Measurements from ENCODE around the gene BICC1. TPM values are rescaled to one million over a fixed set of nuclear protein-coding genes. Genes with fewer than 3 reads are reported as not detected.

Gene BICC1, protein sequence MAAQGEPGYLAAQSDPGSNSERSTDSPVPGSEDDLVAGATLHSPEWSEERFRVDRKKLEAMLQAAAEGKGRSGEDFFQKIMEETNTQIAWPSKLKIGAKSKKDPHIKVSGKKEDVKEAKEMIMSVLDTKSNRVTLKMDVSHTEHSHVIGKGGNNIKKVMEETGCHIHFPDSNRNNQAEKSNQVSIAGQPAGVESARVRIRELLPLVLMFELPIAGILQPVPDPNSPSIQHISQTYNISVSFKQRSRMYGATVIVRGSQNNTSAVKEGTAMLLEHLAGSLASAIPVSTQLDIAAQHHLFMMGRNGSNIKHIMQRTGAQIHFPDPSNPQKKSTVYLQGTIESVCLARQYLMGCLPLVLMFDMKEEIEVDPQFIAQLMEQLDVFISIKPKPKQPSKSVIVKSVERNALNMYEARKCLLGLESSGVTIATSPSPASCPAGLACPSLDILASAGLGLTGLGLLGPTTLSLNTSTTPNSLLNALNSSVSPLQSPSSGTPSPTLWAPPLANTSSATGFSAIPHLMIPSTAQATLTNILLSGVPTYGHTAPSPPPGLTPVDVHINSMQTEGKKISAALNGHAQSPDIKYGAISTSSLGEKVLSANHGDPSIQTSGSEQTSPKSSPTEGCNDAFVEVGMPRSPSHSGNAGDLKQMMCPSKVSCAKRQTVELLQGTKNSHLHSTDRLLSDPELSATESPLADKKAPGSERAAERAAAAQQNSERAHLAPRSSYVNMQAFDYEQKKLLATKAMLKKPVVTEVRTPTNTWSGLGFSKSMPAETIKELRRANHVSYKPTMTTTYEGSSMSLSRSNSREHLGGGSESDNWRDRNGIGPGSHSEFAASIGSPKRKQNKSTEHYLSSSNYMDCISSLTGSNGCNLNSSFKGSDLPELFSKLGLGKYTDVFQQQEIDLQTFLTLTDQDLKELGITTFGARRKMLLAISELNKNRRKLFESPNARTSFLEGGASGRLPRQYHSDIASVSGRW
- 28.4 and 39.1 TPM in 2 replicates for total RNA-seq (2014; rRNA removed; shearing (Covaris generic))

DNA sequence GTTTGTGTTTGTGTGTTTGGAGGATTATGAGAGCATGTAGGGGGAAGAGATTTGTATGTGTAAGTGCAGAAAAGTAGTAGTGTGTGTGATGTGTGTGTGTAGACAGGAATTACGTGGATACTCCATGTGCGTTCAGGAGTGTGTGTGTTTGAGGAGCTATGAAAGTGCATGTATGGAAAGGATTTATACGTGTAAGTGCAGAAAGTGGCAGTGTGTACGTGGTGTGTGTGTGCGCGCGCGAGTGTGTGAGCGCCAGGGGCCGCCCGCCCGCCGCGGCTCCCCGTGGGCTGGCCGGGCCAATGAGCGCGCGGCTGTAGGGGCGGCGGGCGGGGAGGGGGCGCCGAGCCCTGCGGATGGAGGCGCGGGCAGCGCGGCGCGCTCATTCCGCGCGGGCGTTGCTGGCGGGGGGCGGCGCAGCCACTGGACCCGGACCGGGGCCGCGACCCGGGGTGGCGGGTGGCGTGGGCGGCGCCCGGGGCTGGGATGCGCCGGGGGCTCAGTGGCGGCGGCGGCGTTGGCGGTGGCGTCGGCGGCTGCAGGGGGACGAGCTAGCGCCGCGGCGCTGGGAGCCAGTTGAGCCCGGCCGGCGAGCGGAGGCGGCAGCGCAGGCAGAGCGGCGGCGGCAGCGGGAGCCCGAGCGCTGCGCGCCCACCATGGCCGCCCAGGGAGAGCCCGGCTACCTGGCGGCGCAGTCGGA is at the start of gene BICC1:
TSS of gene BICC1 (plus strand) at position 382 of the 697 bp plus-strand sequence. CDS start at position 654, 272 bp downstream.
- peak; percentile 53 for DNase-seq (ENCODE audit: low read depth)

DNA sequence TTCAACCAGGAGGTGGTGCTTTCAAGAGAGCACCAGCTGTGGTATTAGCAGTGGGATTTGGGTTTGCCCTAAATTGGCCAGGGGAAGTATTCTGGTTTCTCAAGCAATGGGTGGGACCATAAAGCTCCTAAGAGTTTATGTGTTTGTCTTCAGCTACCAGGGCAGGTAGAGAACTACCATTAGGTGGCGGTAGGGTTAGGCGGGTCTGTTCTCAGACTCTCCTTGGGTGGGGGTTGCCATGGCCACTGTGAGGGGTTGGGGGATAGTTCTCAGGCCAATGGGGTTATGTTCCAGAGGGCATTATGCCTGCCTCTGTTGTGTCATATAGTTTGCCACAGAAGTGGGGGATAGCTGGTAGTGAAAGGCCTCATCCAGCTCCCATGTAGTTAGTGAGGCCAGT is 47.7 kb upstream of the BICC1 start:
- no peak for DNase-seq (ENCODE audit: low read depth)

DNA sequence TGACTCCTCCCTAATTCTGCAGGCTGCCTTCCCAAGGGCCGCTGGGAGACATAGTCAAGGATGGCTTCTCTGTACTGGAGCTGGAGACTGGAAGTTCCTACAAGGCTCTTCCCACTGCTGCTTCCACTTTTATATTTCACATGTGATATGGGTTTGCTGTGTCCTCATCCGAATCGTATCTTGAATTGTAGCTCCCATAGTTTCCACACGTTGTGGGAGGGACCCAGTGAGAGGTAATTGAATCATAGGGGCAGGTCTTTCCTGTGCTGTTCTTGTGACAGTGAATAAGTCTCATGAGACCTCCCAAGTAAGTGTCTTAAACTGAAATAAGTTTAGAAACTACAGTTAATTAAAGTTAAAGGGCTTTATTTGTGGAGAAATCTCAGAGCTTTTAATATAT is 47.0 kb upstream of the BICC1 start:
- no peak for DNase-seq (ENCODE audit: low read depth)

DNA sequence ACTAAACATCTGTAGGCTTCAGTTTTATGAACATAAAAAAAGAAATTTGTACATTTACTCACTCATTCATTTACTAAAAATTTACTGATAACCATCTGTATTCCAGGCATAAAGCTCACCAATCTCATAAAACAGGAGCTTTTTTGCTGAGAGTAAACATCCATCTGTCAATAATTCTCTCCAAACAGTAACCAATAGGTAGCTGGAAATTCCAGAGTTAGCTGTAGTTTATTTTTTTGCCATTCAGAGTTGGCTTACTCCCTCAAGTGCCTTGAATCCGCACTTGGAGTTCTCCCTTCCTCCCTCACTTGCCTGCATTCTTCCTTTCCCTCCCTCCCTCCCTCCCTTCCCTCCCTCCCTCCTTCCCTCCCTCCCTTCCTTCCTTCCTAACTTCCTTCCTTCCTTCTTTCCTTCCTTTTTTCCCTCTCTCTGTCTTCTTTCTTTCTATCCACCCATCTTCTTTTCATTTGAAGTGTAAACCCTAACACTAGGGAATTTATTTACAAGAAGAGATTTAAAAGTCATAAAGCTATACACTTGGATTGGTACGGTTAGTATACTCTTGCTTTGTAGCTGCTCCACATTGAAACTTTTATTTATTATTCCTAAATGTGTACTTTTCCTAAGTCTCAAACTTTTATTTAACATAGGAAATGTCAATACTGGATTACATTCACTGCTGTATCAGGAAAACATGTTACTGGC is 44.6 kb upstream of the BICC1 start:
- DNase-seq (ENCODE audit: low read depth): no peak

DNA sequence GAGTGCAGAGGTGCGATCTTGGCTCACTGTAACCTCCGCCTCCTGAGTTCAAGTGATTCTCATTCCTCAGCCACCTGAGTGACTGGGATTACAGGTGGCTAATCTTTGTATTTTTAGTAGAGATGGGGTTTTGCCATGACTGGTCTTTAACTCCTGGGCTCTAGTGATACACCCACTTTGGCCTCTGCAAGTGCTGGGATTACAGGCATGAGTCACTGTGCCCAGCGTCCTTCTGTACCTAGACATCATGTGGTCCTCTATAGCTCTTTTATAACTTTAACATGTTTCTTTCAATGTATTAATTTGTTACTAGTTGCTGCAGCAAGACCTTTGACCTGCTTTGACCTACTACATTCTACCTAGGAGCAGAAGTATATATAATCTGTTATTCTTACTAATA is 38.7 kb upstream of the BICC1 start:
- peak; percentile 72 for DNase-seq (ENCODE audit: low read depth)

DNA sequence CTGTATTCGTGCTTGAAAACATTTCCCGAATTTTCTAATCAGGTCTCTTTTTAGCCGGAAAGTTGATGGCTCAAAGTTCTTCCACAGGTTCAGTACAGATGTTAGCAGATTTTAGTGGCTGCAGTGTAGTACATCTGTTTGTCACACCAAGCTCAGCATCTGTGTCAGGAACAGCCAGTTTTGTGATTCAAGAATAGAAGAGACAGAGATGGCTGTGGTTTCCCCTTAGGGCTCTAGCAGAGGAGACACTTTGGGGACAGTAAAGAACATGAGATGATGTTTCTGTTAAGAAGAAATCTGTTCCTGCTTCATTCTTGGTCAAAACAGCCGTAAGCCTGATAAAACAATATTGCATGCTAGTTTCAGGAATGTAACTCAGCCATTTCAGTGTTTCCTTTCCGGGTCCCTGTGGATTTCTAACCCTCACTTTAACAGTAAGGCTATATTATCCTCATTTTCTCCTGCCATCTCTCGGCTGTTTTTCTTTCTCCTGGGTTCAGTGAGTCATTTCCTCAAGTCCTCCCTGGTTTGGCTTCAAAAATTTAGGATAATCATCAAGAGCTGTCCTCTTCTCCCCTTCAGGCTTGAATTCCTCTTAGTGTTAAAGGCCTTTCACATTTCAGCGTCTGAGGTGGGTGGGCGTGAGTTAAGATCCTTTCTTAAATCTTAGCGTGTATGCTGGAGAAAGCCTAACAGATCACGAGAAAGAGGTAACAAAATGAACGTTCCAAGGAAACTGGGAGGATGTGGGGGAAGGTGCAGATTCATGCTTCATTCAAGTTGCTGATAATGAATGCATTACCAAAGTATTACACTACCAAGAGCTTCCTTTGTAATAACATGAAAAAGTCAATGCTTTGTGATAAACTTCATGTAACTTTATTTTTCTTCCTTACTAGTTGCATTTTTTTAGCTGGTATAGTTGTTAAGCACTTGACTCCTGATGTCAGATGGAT is 37.1 kb upstream of the BICC1 start:
- DNase-seq (ENCODE audit: low read depth): peak; percentile 80

DNA sequence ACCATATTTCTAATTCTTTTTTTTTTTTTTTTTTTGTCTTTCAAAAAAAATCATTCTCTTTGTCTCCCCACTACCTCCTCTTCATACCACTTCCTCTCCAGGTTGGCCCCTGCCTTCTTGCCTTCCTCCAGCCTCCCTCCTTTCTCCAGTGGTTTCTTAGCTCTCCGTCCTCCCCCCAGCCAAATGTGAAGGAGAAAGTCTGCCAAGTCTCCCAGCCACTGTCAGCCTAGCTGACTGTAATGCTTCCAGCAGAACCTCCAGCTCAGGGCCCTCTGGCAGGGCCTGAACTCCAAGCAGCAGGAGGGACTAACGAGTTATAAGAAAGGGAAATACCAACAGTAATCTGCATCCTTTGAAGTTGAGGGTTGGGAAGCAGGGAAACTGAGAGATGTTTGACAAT is 35.5 kb upstream of the BICC1 start:
- DNase-seq (ENCODE audit: low read depth): peak; percentile 80

DNA sequence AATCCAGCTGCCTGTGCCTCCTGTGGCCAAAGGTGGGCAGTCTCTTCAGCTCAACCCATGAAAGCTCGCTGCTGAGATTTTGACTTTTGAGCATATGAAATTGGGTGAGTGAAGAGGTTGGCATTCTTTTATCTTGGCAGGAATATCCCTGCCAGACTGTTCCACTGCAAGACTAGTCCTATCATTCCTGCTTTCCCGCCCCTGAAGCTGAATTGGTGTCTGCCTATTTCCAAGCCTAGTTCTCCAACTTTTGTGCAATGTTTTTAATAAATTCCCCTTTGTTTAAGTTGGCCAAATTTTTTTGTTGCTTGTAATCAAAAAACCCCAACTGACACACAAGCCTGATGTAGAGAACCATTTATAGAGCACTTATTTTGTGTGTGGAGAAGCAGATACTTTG is 34.8 kb upstream of the BICC1 start:
- DNase-seq (ENCODE audit: low read depth): no peak

DNA sequence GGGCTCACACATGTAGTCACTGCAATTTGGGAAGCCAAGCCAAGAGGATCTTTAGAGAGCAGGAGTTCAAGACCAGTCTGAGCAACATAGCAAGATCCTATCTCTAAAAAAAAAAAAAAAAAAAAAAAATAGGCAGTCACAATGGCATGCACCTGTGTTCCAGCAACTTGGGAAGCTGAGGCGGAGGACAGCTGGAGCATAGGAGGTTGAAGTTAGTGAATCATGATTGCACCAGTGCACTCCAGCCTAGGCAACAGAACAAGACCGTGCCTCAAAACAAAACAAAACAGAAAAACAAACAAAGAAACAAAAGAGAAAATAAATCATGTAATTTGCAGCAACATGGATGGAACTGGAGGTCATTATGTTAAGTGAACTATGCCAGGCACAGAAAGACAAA is 33.6 kb upstream of the BICC1 start:
- DNase-seq (ENCODE audit: low read depth): no peak

DNA sequence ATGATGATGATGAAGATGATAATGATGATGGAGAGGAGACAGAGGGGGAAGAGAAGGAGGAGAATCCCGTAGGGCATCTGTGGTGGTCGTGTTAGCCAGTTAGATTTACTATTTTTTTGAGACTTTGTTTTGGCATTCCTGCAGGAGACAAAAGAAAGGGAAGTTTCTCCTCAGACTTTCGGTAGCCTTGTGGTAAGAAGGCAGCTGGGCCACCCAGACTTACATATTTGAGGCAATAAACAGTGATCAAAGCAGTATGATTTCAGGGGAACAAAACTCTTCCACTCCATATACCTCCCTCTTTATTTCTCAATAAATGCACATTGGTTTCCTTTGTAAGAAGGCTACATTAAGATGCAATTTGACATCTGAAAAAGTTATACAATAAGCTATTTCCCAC is 32.4 kb upstream of the BICC1 start:
- DNase-seq (ENCODE audit: low read depth): no peak

DNA sequence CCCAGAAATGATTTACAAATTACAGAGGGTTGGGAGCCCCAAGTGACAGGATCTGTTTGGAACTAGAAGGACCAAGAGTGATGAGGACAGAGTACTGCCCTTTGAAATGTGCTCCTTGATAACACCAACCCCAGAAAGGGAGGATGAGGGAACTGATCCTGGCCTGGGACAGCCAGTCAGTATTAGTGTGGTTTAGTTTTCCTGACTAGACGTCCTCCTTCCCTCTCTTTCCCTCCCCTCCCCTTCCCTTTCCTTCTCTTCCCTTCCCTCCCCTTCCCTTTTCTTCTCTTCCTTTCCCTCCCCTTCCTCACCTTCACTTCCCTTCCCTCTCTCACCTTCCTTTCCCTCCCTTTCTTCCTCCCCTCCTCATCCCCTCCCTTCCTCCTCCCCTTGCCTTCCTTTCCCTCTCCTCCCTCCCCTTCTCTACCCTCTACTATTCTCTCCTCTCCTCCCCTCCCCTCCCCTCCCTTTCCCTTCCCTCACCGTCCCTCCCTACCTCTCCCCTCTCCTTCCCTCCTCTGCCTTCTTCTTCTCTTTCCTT is 31.0 kb upstream of the BICC1 start:
- DNase-seq (ENCODE audit: low read depth): no peak

DNA sequence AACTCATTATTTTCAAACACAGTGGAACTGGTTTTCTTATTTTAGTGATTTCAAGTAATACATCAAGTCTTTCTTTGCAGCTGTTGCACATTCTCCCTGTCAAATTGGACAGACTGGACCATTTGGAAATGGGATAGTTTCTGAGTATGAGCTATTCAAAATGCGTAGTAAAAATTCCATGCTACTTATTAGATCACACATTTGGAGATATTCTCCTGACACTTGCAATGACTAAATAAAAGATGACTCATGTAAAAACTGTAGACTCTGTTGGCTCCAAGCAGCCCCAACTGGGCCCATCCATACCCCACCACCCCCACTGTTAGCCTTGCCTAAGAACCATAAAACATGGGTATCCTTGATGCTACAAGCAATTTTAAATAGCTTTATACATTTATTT is 25.9 kb upstream of the BICC1 start:
- peak; percentile 20 for DNase-seq (ENCODE audit: low read depth)

DNA sequence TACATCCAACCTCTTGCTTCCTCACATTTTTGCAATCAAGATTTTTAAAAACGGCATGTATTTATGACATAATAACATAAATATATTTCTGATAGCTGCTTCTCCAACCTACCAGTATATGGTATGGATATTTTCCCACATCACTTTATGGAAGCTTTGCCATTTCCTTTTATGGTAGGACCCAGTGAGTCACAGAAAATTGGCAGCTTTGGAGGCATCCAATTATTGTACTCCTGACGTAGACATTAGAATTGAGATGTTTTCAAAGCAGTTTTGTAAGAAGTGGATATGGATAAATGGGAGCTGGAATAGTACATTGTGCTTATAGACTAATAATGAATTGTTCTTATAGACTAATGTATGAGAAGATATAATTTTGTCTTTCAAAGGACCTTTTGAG is 23.8 kb upstream of the BICC1 start:
- DNase-seq (ENCODE audit: low read depth): peak; percentile 26

DNA sequence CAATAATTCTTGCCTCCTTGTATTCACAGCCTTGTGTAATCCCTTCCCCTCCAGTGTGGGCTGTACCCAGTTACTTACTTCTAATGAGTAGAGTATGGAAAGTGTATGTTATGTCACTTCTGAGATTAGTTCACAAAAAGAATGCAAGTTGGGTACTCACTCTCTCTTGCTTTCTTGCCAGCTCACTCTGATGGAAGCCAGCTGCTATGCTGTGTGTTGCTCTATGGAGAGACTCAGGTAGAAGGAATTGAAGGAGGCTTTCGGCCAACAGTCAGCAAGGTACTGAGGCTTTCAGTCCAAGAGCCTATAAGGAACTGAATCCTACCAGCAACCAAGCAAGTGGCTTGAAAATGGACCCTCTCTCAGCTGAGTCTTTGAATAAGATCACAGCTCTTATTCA is 9.7 kb upstream of the BICC1 start:
- DNase-seq (ENCODE audit: low read depth): no peak

DNA sequence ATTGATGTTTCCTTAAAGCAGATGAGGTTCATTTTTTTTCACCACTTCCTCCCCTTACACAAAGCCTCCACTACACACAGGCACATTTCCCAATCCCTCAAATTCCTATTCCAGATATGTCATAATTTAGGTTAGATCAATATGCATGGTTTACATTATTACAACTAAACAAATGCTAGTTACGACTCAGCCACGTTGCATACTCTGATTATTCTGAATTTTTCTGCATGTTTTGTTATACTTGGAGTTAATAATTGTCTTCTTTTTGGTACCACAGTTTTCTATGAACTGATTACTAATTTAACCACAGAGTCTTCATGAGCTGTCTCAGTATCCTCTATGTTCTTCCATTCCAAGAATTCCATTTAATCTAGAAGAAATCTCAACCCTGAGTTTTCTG is 4.4 kb upstream of the BICC1 start:
- peak; percentile 37 for DNase-seq (ENCODE audit: low read depth)

DNA sequence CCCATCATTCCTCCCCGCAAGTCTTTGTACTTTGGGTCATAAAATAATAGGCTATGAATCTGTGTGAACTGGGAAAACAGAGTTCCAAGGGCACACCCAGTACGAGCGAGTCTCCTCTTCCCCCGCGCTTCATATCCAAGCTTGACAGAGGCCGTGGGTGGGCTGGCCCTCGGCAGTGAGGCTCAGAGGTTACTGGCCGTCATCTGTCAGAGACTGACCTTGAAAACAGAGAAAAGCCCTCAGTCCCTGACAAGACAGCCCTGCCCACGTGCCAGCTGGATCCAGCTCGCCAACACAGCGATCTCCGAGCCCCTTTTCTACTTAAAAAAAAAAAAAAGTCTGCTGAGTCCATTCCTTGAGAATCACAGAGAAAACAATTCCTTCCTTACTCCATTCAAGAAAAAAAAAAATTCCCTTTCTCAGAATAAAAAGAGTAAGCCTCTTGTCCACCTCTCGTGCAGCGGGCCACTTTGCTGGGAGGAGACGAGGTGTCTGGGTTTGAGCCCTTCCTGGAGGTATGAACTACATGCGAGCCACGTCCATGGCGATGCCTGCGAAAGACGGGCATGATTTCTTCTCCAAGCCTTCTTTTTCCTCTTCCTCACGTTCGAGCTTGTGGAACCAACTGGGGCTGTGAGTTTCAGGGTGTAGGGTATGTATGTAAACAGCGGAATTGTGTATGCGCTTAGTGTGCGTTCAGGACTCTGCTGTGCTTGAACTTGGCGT is 744 bp upstream of the BICC1 start:
- DNase-seq (ENCODE audit: low read depth): peak; percentile 29

DNA sequence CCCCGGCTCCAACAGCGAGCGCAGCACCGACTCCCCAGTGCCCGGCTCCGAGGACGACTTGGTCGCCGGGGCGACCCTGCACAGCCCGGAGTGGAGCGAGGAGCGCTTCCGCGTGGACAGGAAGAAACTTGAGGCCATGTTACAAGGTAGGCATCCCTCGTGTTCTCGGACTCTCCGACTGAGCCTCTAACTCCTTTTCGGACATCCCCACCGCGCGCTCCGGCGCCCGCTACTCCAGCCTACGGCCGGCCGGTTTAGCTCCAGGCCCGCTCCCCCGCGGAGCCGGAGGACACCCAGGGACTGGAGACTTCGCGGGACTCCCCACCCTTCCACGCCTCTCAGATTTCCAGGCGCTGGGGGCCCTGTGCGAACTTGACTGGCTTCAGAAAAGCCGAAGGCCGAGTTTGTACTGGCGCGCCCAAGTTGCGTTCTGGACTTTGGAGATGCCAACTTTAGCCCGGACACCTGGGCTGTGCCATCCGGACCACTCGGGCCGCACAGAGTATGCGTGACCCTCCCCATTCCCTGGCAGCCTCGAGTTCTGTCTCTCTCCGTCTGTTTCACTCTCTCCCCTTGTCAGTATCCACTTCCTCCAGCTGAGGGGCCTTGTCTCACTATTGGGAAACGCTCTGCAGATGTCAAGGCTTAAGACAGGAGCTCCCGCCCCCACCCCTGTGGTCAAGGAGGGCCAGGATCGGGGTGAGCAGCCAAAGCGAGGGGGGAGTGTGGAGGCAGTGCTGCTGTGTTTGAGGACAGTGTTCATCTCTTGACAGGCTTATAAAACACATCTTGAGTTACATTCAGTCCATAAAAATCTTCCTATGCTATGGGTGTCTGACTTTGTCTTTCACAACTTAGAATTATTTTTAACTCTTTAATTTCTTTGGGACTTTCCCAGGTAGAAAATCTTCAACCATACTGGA is 777 bp downstream of the BICC1 start:
- DNase-seq (ENCODE audit: low read depth): peak; percentile 87

DNA sequence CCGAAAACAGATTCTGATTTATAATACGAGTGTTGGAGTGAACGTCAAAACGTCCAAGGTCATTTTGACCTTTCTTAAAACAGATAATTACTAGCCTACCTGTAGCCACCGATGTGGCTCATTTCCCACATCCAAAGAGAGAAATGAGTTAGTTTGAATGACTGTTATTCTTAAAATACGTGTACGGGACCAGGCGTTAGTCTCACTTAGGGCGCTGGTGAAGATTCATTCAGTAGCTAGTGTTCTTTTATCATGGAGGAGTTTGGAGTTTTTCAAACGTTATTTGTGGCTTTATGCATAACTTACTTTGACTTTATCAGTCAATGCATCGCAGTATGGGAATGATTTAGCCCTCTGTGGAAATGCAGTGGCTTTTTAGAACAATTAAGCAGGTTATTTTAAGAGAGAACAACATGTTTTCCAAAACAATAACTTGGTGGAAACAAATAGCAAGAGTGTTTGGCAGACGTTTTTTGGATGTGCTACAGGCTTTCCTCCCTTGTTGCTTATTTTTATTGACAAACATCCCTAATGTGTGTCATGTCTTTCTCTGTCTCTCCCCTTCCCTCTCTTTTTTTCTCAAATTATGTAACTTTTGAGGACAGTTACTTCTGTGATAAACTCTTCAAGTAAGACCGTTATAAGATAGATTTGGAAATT is 1.6 kb downstream of the BICC1 start:
- peak; percentile 31 for DNase-seq (ENCODE audit: low read depth)

All from M059J (cell line).